Keratinocyte (primary cell): Measurements from ENCODE around the gene CFAP46.

Source experiments
- CTCF ChIP-seq, 3 experiments: IDR thresholded peaks in 1 of 3; conservative IDR thresholded peaks in 1 of 3; optimal IDR thresholded peaks in 1 of 3; 2 replicates in 2 of 3; 3 replicates in 1 of 3; pipeline versions ENCODE3 to v1.5.1; 2011; ENCODE audit warnings: low read length in 3 of 3, mild to moderate bottlenecking in 3 of 3, moderate library complexity in 2 of 3, control low read depth in 1 of 3, inconsistent platforms in 1 of 3; ENCODE audit not compliant: insufficient read depth in 2 of 3; ENCODE audit errors: extremely low read depth in 1 of 3
- EZH2 ChIP-seq: IDR thresholded peaks from one replicate; pipeline ENCODE4 v1.6.1; 2012; ENCODE audit warnings: inconsistent platforms, mild to moderate bottlenecking, low read length, moderate library complexity

- TF ChIP-seq CTCF (optimal IDR thresholded peaks at IDR 0.05 in 1 of 3, IDR thresholded peaks at IDR 0.05 in 1 of 3, conservative IDR thresholded peaks at IDR 0.05 in 1 of 3; ENCODE audit: extremely low read depth in 1 of 3, insufficient read depth in 2 of 3, low read length in 3 of 3) (no peak), EZH2 (no peak)
Observed at GRCh38 chr10:132906106-132906505, 36.3 kb downstream of the CFAP46 start.
